Measurements from ENCODE around the gene POLN. TPM values are rescaled to one million over a fixed set of nuclear protein-coding genes. Genes with fewer than 3 reads are reported as not detected.

Gene POLN
- total and polyA plus RNA-seq, 2 donors from 2014 or later: 1.3 to 3.8 TPM

DNA sequence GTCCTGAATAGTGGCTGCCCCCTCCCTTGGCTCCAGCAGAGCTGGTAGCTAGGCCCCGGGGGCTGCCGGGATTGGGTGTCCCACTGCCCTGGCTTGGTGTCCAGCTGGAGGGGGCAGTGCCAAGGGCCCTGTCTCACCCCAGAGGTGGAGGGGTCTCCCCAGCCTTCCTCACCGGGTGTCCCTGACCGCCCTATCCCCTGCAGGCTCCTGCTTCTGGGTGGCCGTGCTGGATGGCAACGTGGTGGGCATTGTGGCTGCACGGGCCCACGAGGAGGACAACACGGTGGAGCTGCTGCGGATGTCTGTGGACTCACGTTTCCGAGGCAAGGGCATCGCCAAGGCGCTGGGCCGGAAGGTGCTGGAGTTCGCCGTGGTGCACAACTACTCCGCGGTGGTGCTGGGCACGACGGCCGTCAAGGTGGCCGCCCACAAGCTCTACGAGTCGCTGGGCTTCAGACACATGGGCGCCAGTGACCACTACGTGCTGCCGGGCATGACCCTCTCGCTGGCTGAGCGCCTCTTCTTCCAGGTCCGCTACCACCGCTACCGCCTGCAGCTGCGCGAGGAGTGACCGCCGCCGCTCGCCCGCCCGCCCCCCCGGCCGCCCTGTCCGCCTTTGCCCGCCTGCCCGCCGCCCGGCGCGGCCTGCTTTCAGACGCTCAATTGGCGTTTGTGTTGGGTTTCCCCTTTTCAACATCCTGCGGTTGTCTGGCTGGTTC is 178.2 kb downstream of the POLN start:
- no peak for FAIRE-seq
- TF ChIP-seq, protein P1, sequence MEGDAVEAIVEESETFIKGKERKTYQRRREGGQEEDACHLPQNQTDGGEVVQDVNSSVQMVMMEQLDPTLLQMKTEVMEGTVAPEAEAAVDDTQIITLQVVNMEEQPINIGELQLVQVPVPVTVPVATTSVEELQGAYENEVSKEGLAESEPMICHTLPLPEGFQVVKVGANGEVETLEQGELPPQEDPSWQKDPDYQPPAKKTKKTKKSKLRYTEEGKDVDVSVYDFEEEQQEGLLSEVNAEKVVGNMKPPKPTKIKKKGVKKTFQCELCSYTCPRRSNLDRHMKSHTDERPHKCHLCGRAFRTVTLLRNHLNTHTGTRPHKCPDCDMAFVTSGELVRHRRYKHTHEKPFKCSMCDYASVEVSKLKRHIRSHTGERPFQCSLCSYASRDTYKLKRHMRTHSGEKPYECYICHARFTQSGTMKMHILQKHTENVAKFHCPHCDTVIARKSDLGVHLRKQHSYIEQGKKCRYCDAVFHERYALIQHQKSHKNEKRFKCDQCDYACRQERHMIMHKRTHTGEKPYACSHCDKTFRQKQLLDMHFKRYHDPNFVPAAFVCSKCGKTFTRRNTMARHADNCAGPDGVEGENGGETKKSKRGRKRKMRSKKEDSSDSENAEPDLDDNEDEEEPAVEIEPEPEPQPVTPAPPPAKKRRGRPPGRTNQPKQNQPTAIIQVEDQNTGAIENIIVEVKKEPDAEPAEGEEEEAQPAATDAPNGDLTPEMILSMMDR (IDR thresholded peaks at IDR 0.05; ENCODE audit: borderline replicate concordance, extremely low read depth, insufficient read depth): no peak
- no peaks in the 10 kb centered on the region for H3K27me3 ChIP-seq (ENCODE audit: control insufficient read depth, insufficient read depth, low read length)

DNA sequence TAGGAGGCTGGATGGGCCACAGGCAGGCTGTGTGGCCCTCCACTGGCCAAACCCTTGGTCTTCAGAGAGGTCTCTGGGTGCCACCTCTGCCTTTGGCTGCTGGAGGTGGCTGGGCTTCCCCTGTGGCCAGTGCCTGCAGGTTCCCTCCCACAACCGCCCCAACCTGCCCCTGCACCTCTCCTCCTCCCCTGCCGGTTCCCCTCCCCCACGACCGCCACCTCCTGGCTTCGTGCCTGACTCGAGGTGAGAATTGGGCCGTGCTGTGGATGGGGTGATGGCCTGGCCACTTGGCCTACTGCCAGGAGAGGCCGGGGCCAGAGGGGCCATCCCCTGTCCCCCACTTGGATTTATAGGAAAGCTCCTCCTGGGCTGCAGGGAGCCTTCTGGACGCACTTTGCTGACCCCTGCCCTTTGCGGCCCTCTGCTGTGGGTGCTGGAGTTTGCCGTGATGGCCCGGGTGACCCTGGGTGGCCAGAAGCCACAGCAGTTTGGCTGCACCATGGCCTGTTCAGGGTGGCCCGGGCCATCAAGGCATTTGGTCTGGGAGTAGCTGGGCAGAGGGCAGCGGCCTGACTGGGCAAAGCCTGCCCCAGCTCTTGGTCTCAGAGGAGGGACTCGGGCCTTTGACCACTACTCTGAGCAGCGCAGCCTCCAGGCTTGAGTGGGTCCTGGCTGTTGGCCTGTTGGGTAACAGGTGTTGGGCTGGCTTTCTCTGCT is 179.0 kb downstream of the POLN start:
- H3K9ac ChIP-seq (ENCODE audit: low read length in 3 of 3): no peak overlapping the region
- no peak for FAIRE-seq
- H3K27ac ChIP-seq (ENCODE audit: low read depth in 2 of 2, low read length in 2 of 2): no peak overlapping the region
- H3K27me3 ChIP-seq (ENCODE audit: control insufficient read depth, insufficient read depth, low read length): no peaks in the 10 kb centered on the region
- H3K4me3 ChIP-seq (ENCODE audit: low read length in 3 of 3): no peak overlapping the region
- H3K4me1 ChIP-seq (ENCODE audit: control insufficient read depth in 2 of 3, insufficient read depth in 2 of 3, low read depth in 1 of 3, low read length in 3 of 3): peaks cover 0 to 9% (median 0%) of the 10 kb centered on the region in 3 donors
- H3K9me3 ChIP-seq (ENCODE audit: control insufficient read depth in 2 of 3, insufficient read depth in 1 of 3, low read length in 3 of 3): no peaks in the 10 kb centered on the region
- TF ChIP-seq, protein P1 (IDR thresholded peaks at IDR 0.05; ENCODE audit: borderline replicate concordance, extremely low read depth, insufficient read depth): no peak
- DNase-seq: peak in 2 of 5 donors; percentile 68 to 73
- intact Hi-C loops (cut with DNase I): no loop called here
- no peaks in the 10 kb centered on the region for H3K36me3 ChIP-seq (ENCODE audit: control insufficient read depth in 2 of 3, insufficient read depth in 3 of 3, low read length in 3 of 3)

More for the DNA sequence above, 178.2 kb downstream of the POLN start:
- intact Hi-C loops (cut with DNase I): no loop called here
- Histone ChIP-seq H3K36me3 (ENCODE audit: control insufficient read depth in 2 of 3, insufficient read depth in 3 of 3, low read length in 3 of 3) (no peaks in the 10 kb centered on the region), H3K9me3 (ENCODE audit: control insufficient read depth in 2 of 3, insufficient read depth in 1 of 3, low read length in 3 of 3) (no peaks in the 10 kb centered on the region), H3K4me3 (ENCODE audit: low read length in 3 of 3) (no peak overlapping the region), H3K4me1 (ENCODE audit: control insufficient read depth in 2 of 3, insufficient read depth in 2 of 3, low read depth in 1 of 3, low read length in 3 of 3) (peaks cover 0 to 9% (median 0%) of the 10 kb centered on the region in 3 donors), H3K27ac (ENCODE audit: low read depth in 2 of 2, low read length in 2 of 2) (no peak overlapping the region), H3K9ac (ENCODE audit: low read length in 3 of 3) (no peak overlapping the region)
- peak in 2 of 5 donors; percentile 30 to 71 for DNase-seq

DNA sequence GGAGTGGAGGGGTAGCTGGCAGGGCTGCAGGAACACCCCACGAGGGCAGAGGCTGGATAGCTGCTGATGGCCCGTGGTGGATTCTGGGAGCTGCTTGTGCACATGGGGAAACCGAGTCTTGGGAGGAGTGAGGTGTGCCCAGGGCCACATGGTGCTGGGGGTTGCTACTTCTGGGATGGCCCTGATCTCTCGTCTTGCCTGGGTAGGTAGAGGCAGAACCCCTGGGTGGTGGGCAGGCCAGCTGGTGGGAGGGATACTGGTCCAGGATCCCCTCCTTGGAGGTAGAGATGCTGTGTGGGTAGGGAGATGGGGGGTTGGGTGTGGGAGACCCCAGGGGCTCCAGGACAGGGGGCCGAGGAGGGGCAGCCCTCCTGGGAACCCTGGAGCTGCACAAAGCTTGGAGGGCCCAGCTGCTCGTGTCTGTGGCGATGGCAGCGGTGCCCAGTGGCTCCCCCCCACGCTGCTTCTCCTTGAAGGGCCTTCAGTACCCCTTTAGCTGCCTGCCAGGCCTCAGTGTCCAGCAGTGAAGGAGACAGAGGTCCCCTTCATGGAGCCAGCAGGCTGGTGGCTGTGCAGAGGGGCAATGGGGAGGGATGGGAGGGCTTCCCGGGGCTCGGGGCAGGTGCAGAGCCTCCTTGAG is 179.6 kb downstream of the POLN start:
- no peak overlapping the region for H3K9ac ChIP-seq (ENCODE audit: low read length in 3 of 3)
- no peaks in the 10 kb centered on the region for H3K36me3 ChIP-seq (ENCODE audit: control insufficient read depth in 2 of 3, insufficient read depth in 3 of 3, low read length in 3 of 3)
- no peak overlapping the region for H3K27ac ChIP-seq (ENCODE audit: low read depth in 2 of 2, low read length in 2 of 2)
- H3K4me3 ChIP-seq (ENCODE audit: low read length in 3 of 3): no peak overlapping the region
- no peaks in the 10 kb centered on the region for H3K27me3 ChIP-seq (ENCODE audit: control insufficient read depth, insufficient read depth, low read length)
- peak in 2 of 5 donors; percentile 43 to 54 for DNase-seq
- no peaks in the 10 kb centered on the region for H3K9me3 ChIP-seq (ENCODE audit: control insufficient read depth in 2 of 3, insufficient read depth in 1 of 3, low read length in 3 of 3)
- FAIRE-seq: no peak
- TF ChIP-seq, protein P1 (IDR thresholded peaks at IDR 0.05; ENCODE audit: borderline replicate concordance, extremely low read depth, insufficient read depth): no peak
- intact Hi-C loops (cut with DNase I): no loop called here
- H3K4me1 ChIP-seq (ENCODE audit: control insufficient read depth in 2 of 3, insufficient read depth in 2 of 3, low read depth in 1 of 3, low read length in 3 of 3): peaks cover 0 to 9% (median 0%) of the 10 kb centered on the region in 3 donors
